PC-9 (cell line): ENCODE results near the gene LEO1. TPM values are rescaled to one million over a fixed set of nuclear protein-coding genes. Genes with fewer than 3 reads are reported as not detected.
"Not testable (repeated sequence)": the region's sequence is repeated elsewhere in the genome, so short reads cannot be mapped to it uniquely, and the experiment has no call there.

Experiments used
- BruUV-seq: library from RNA; stranded (reverse); fragments of 400-500 nt; replicated peaks from 2 replicates; lab custom pipeline; 2021; lab: Mats Ljungman, UMichigan
- CTCF ChIA-PET: fragments of 300-600 bp; sonication (Branson Sonifier 250); formaldehyde crosslinking; loops from one replicate; lab custom pipeline; 2022; ENCODE audit warnings: antibody characterized with exemption; lab: Charles Lee
- POLR2A ChIA-PET: fragments of 300-600 bp; sonication (Branson Sonifier 250); formaldehyde crosslinking; loops from one replicate; lab custom pipeline; 2022; ENCODE audit warnings: antibody characterized with exemption; ENCODE audit not compliant: unreplicated experiment; lab: Charles Lee
- DNase-seq, 2 experiments: peaks; one replicate each; pipeline versions ENCODE4 v3.0.0 to v3.0.0-alpha.2; 2015 to 2022; ENCODE audit warnings: mixed read lengths in 1 of 2
- H2AFZ ChIP-seq: fragments of 200-600 bp; sonication (generic); 2 replicates; pipeline ENCODE4 v1.8.1; 2017; ENCODE audit warnings: antibody characterized with exemption
- H3F3A ChIP-seq: fragments of 200-600 bp; sonication (generic); 2 replicates; pipeline ENCODE4 v1.8.1; 2017; ENCODE audit warnings: antibody characterized with exemption, mild to moderate bottlenecking, low read depth; ENCODE audit not compliant: insufficient read depth
- H3K27ac ChIP-seq: fragments of 200-600 bp; sonication (generic); 2 replicates; pipeline ENCODE4 v1.6.1; 2016; ENCODE audit warnings: mixed run types
- H3K27me3 ChIP-seq: fragments of 200-600 bp; sonication (generic); 2 replicates; pipeline ENCODE4 v1.6.1; 2016; ENCODE audit warnings: low read depth, mixed run types; ENCODE audit not compliant: insufficient read depth
- H3K36me3 ChIP-seq: fragments of 200-600 bp; sonication (generic); 2 replicates; pipeline ENCODE4 v1.6.1; 2016; ENCODE audit warnings: low read depth, mixed run types
- H3K4me1 ChIP-seq: fragments of 200-600 bp; sonication (generic); replicated peaks from 2 replicates; pipeline ENCODE4 v1.6.1; 2016; ENCODE audit warnings: mixed run types; ENCODE audit not compliant: insufficient read depth
- H3K4me2 ChIP-seq: fragments of 200-600 bp; sonication (generic); 2 replicates; pipeline ENCODE4 v1.6.1; 2017; ENCODE audit warnings: mixed run types
- H3K4me3 ChIP-seq: fragments of 200-600 bp; sonication (generic); 2 replicates; pipeline ENCODE4 v1.6.1; 2016; ENCODE audit warnings: mixed run types
- H3K79me2 ChIP-seq: fragments of 200-600 bp; sonication (generic); 2 replicates; pipeline ENCODE4 v1.6.1; 2017; ENCODE audit warnings: low read depth, mixed run types
- H3K9me2 ChIP-seq: fragments of 200-600 bp; sonication (generic); 2 replicates; pipeline ENCODE4 v1.8.1; 2017; ENCODE audit warnings: mild to moderate bottlenecking; ENCODE audit not compliant: insufficient read depth
- H3K9me3 ChIP-seq: fragments of 200-600 bp; sonication (generic); 2 replicates; pipeline ENCODE4 v1.8.1; 2016; ENCODE audit warnings: low read depth; ENCODE audit not compliant: insufficient read depth
- H4K20me1 ChIP-seq: fragments of 200-600 bp; sonication (generic); 2 replicates; pipeline ENCODE4 v1.8.1; 2017; ENCODE audit not compliant: insufficient read depth
- EZH2 ChIP-seq: fragments of 200-600 bp; sonication (generic); IDR thresholded peaks from 2 replicates; pipeline ENCODE4 v1.8.0; 2017; ENCODE audit warnings: antibody characterized with exemption, low read depth
- intact Hi-C: fragments of 100-400 bp; cut with micrococcal nuclease; formaldehyde crosslinking; loops from one replicate; pipeline ENCODE4 v1.10.0; 2022; ENCODE audit not compliant: unreplicated experiment
- total RNA-seq: library from RNA; stranded (reverse); gene quantifications from 2 replicates; pipeline ENCODE4 v1.2.3, GENCODE V29; 2021
- TF ChIP-seq, protein P1 (sequence below): fragments of 200-600 bp; sonication (generic); conservative IDR thresholded peaks from 2 replicates; pipeline ENCODE4 v1.6.1; 2017; ENCODE audit warnings: mixed run types, antibody characterized with exemption, mild to moderate bottlenecking, moderate library complexity

LEO1 gene
- total RNA-seq, 1 experiment from 2014 or later: 21.7 TPM

DNA sequence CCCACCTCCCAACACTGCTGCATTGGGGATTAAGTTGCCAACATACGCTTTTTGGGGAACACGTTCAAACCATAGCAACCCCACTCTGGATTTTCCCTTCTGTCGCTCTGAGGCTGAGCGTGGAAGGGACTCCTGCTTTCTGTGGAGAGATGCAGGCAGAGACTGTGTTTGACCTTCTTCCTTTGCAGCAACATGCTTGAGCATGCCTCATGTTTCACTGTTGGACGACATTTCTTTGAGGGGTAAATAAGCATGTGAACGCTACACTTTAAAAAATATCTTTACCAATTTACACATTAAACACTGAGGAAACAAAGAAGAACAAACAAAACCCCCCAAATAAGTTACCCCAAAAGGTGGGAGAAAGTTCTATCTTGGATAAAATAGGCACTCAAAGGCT lies 33.2 kb upstream of the LEO1 start:
- TF ChIP-seq, protein P1, sequence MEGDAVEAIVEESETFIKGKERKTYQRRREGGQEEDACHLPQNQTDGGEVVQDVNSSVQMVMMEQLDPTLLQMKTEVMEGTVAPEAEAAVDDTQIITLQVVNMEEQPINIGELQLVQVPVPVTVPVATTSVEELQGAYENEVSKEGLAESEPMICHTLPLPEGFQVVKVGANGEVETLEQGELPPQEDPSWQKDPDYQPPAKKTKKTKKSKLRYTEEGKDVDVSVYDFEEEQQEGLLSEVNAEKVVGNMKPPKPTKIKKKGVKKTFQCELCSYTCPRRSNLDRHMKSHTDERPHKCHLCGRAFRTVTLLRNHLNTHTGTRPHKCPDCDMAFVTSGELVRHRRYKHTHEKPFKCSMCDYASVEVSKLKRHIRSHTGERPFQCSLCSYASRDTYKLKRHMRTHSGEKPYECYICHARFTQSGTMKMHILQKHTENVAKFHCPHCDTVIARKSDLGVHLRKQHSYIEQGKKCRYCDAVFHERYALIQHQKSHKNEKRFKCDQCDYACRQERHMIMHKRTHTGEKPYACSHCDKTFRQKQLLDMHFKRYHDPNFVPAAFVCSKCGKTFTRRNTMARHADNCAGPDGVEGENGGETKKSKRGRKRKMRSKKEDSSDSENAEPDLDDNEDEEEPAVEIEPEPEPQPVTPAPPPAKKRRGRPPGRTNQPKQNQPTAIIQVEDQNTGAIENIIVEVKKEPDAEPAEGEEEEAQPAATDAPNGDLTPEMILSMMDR: no peak
- no peak for TF ChIP-seq EZH2
- CTCF ChIA-PET: no interaction called here
- intact Hi-C loops: no loop called here

GRCh38 chr15:52003710-52004109 lies 32.1 kb upstream of the LEO1 start:
- intact Hi-C loops: no loop called here
- POLR2A ChIA-PET: no interaction called here

More for the DNA sequence above, 33.2 kb upstream of the LEO1 start:
- no peak overlapping the region for H2AFZ ChIP-seq
- H3K9me3 ChIP-seq: no peaks in the 10 kb centered on the region
- H3K4me2 ChIP-seq: no peak overlapping the region
- DNase-seq: no peak
- POLR2A ChIA-PET: no interaction called here
- no peaks in the 10 kb centered on the region for H3F3A ChIP-seq
- no peaks in the 10 kb centered on the region for H4K20me1 ChIP-seq
- no peaks in the 10 kb centered on the region for H3K9me2 ChIP-seq
- H3K4me1 ChIP-seq: 0 out of 2 replicates have a peak, but pooled peaks cover 8% of the 10 kb centered on the region
- H3K4me3 ChIP-seq: no peak overlapping the region
- H3K27ac ChIP-seq: no peak overlapping the region
- no peaks in the 10 kb centered on the region for H3K36me3 ChIP-seq
- H3K27me3 ChIP-seq: no peaks in the 10 kb centered on the region
- no peaks in the 10 kb centered on the region for H3K79me2 ChIP-seq
- BruUV-seq: no TSS peak

GRCh38 chr15:52003089-52003488 lies 31.5 kb upstream of the LEO1 start:
- CTCF ChIA-PET, intact Hi-C loops, BruUV-seq: not testable (repeated sequence)

More at GRCh38 chr15:52003710-52004109, 32.1 kb upstream of the LEO1 start:
- Histone ChIP-seq H3K27ac (no peak overlapping the region), H3K36me3 (no peaks in the 10 kb centered on the region), H3K9me2 (no peaks in the 10 kb centered on the region), H2AFZ (no peak overlapping the region), H3K4me1 (no peaks in the 10 kb centered on the region), H3K27me3 (no peaks in the 10 kb centered on the region), H3K9me3 (no peaks in the 10 kb centered on the region), H3K4me3 (no peak overlapping the region), H3K4me2 (no peak overlapping the region), H3K79me2 (no peaks in the 10 kb centered on the region), H4K20me1 (no peaks in the 10 kb centered on the region), H3F3A (no peaks in the 10 kb centered on the region)
- no peak for DNase-seq
- CTCF ChIA-PET: no interaction called here
- TF ChIP-seq, protein P1: no peak
- no peak for TF ChIP-seq EZH2
- BruUV-seq: no TSS peak

DNA sequence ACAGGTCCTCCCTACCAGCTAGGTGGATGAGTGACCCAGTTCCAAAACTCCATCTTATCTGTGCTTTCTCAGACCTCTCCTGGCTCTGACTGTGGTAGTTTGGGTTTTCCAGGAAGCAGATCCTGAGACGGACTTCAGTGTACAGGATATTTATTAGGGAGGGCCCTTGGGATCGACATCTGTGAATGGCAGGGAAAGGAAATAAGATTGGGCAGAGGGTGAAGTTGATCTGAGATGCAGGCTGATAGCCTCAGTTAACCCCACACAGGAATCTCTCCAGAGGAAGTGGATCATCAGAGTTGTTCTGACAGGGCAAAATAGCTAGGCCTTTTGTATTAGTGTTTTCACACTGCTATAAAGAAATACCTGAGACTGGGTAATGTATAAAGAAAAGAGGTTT lies 30.8 kb upstream of the LEO1 start:
- Histone ChIP-seq H3K4me2 (no peak overlapping the region), H2AFZ (no peak overlapping the region), H3K36me3 (no peaks in the 10 kb centered on the region), H3K9me2 (no peaks in the 10 kb centered on the region), H3K79me2 (no peaks in the 10 kb centered on the region), H3K4me1 (no peaks in the 10 kb centered on the region), H3K27ac (no peak overlapping the region), H4K20me1 (no peaks in the 10 kb centered on the region), H3F3A (no peaks in the 10 kb centered on the region), H3K9me3 (no peaks in the 10 kb centered on the region), H3K27me3 (no peaks in the 10 kb centered on the region), H3K4me3 (no peak overlapping the region)
- TF ChIP-seq EZH2: no peak
- TF ChIP-seq, protein P1: no peak
- ChIA-PET POLR2A (interaction anchor here (0.6 kb wide), 1 partner anchor 71 kb away, joined by 4 read pairs; no protein-coding TSS in a partner anchor), CTCF (no interaction called here)
- BruUV-seq: no TSS peak
- intact Hi-C loops: no loop called here
- DNase-seq: no peak

More at GRCh38 chr15:52003089-52003488, 31.5 kb upstream of the LEO1 start:
- H3K4me2 ChIP-seq, H3K4me3 ChIP-seq, H3K9me3 ChIP-seq, DNase-seq, H3K27me3 ChIP-seq, POLR2A ChIA-PET, H3F3A ChIP-seq, H3K79me2 ChIP-seq, H3K27ac ChIP-seq, H3K4me1 ChIP-seq, H3K9me2 ChIP-seq, H4K20me1 ChIP-seq, H2AFZ ChIP-seq, H3K36me3 ChIP-seq: not testable (repeated sequence)
